Measurements from ENCODE around the gene CHAMP1.
"Not testable (repeated sequence)": the region's sequence is repeated elsewhere in the genome, so short reads cannot be mapped to it uniquely, and the experiment has no call there.

CHAMP1 gene

DNA sequence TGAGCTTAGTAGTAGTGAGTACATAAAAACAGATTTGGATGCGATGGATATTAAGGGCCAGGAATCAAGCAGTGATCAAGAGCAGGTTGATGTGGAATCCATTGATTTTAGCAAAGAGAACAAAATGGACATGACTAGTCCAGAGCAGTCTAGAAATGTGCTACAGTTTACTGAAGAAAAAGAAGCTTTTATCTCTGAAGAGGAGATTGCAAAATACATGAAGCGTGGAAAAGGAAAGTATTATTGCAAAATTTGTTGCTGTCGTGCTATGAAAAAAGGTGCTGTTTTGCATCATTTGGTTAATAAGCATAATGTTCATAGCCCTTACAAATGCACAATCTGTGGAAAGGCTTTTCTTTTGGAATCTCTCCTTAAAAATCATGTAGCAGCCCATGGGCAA, 11.4 kb downstream of the CHAMP1 start:
- intact Hi-C loops (cut with DNase I; ENCODE audit: low total_unique reads) = no loop called here
- Histone ChIP-seq H3K27me3 (no peaks in the 10 kb centered on the region), H3K4me3 (no peak overlapping the region), H3K4me1 (no peaks in the 10 kb centered on the region), H3K36me3 (peaks cover 50 to 62% (median 55%) of the 10 kb centered on the region in 3 donors), H3K9me3 (no peaks in the 10 kb centered on the region), H3K27ac (no peak overlapping the region)
- TF ChIP-seq, protein P1, sequence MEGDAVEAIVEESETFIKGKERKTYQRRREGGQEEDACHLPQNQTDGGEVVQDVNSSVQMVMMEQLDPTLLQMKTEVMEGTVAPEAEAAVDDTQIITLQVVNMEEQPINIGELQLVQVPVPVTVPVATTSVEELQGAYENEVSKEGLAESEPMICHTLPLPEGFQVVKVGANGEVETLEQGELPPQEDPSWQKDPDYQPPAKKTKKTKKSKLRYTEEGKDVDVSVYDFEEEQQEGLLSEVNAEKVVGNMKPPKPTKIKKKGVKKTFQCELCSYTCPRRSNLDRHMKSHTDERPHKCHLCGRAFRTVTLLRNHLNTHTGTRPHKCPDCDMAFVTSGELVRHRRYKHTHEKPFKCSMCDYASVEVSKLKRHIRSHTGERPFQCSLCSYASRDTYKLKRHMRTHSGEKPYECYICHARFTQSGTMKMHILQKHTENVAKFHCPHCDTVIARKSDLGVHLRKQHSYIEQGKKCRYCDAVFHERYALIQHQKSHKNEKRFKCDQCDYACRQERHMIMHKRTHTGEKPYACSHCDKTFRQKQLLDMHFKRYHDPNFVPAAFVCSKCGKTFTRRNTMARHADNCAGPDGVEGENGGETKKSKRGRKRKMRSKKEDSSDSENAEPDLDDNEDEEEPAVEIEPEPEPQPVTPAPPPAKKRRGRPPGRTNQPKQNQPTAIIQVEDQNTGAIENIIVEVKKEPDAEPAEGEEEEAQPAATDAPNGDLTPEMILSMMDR (IDR thresholded peaks at IDR 0.05) = no peak
- no peak for DNase-seq

DNA sequence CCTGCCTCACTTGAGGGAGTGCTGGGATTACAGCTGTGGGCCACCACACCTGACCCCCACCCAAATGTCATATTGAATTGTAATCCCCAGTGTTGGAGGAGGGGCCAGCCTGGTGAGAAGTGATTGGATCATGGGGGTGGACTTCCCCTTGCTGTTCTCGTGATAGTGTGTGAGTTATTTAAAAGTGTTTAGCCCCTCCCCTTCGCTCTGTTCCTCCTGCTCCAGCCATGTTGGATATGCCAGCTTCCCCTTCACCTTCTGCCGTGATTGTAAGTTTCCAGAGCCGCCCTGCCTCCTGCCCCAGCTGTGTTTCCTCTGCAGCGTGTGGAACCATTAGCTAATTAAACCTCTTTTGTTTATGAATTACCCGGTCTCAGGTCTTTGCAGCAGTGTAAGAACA, 13.7 kb downstream of the CHAMP1 start:
- H3K27ac ChIP-seq = no peak overlapping the region
- intact Hi-C loops (cut with DNase I; ENCODE audit: low total_unique reads) = no loop called here
- H3K27me3 ChIP-seq = no peaks in the 10 kb centered on the region
- TF ChIP-seq, protein P1 (IDR thresholded peaks at IDR 0.05) = no peak
- H3K9me3 ChIP-seq = no peaks in the 10 kb centered on the region
- peaks cover 27 to 45% (median 35%) of the 10 kb centered on the region in 3 donors for H3K36me3 ChIP-seq
- H3K4me3 ChIP-seq = no peak overlapping the region
- no peak for DNase-seq
- H3K4me1 ChIP-seq = no peaks in the 10 kb centered on the region

DNA sequence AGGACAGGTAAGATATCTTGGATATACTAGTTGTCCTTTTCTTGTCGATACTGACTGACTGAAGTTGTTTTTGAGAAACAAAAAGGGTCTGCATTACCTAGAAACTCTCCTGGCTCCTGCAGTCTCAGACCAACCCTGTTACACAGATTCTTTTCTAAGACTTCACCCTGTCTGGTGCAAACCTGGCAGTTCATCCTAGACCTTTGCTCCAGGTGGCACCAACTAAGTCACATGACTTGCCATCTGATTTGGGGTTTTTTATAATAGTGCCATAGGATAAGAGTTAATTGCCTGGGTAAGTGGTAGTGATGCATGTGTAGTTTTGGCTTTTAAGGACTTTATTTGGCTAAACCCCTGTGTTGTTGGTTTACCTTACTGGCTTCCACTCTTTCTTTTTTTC, 14.3 kb downstream of the CHAMP1 start:
- DNase-seq = no peak
- TF ChIP-seq, protein P1 (IDR thresholded peaks at IDR 0.05) = no peak
- Histone ChIP-seq H3K4me1 (no peaks in the 10 kb centered on the region), H3K27ac (no peak overlapping the region), H3K4me3 (no peak overlapping the region), H3K27me3 (no peaks in the 10 kb centered on the region), H3K36me3 (peaks cover 21 to 39% (median 29%) of the 10 kb centered on the region in 3 donors), H3K9me3 (no peaks in the 10 kb centered on the region)
- intact Hi-C loops (cut with DNase I; ENCODE audit: low total_unique reads) = no loop called here

DNA sequence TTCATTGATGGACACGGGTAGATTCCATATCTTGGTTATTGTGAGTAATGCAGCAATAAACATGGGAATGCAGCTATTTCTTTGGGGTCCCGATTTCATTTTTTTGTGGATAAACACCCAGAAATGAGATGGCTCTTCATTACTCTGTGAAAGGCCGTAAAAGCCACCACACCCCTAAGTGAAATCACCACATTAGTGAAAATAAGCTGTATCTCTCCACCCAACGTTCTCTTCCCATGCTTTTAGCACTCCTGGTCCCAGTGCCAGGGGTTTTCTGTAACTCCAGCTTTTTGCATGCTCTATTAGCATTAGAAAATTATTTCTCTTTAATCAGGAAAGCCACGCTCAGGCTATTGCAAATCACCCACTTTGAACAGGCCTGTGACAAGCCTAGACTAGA, 15.8 kb downstream of the CHAMP1 start:
- Histone ChIP-seq H3K4me1 (no peaks in the 10 kb centered on the region), H3K36me3 (peaks cover 6 to 25% (median 14%) of the 10 kb centered on the region in 3 donors), H3K27me3 (no peaks in the 10 kb centered on the region), H3K4me3 (no peak overlapping the region), H3K27ac (no peak overlapping the region), H3K9me3 (no peaks in the 10 kb centered on the region)
- intact Hi-C loops (cut with DNase I; ENCODE audit: low total_unique reads) = no loop called here
- TF ChIP-seq, protein P1 (IDR thresholded peaks at IDR 0.05) = no peak
- DNase-seq = no peak

DNA sequence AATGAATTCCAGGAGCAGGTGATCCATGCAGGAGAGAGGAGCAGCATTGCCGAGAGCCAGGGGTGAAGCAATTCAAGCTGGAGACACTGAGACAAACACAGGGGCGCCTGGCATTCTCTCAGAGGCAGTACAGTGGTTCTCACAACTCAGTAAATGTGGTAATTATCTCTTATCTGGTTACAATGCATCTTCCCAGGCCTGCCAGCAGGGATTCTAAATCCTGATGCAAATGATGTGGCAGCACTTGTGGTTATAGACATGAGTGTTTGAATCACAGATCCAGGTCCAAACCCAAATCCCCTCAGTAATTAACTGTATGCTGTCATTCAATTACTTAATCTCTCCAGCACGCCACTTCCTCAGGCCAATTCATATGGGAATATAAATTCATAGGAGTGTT, 19.6 kb downstream of the CHAMP1 start:
- H3K27me3 ChIP-seq; intact Hi-C loops (cut with DNase I; ENCODE audit: low total_unique reads); H3K4me3 ChIP-seq; H3K9me3 ChIP-seq; H3K27ac ChIP-seq; H3K36me3 ChIP-seq; H3K4me1 ChIP-seq; DNase-seq: not testable (repeated sequence)

DNA sequence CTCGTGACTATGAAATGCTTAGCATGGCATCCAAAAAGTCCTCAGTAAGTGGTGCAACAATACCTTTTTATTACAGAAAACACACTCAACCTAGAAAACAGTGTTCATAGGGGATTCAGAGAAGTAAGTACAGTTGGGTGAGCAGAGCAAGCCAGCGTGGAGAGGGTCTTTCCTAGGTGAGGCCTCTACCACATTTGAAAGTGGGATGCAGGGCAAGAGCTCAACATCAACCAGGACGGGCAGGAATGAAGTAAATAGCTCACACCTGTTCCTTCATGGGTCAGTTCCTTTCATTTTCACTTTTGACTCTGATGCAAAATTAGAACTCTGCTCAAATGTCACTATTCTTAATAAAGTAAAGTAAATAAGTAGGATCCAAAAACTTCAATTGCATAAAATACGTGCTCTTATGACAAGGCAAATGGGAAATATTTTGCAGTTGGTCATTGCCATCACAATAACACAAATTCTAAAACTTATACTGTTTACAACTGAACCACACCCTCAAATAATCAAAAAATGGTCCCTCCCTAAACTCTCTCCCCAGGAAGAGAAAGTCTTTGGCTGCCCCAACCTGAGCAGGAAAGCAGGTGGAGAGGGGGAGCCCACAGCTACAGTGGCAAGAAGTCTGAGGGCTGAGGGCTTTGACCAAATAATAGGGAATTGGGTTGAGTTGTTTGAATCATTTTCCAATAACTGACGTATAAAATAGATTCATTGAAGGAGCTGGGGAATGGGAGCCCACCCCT, 20.2 kb downstream of the CHAMP1 start:
- intact Hi-C loops (cut with DNase I; ENCODE audit: low total_unique reads) = no loop called here
- no peaks in the 10 kb centered on the region for H3K9me3 ChIP-seq
- no peak overlapping the region for H3K27ac ChIP-seq
- no peak for DNase-seq
- H3K4me3 ChIP-seq = no peak overlapping the region
- H3K4me1 ChIP-seq = no peaks in the 10 kb centered on the region
- H3K27me3 ChIP-seq = no peaks in the 10 kb centered on the region
- H3K36me3 ChIP-seq = no peaks in the 10 kb centered on the region
- TF ChIP-seq, protein P1 (IDR thresholded peaks at IDR 0.05) = no peak

DNA sequence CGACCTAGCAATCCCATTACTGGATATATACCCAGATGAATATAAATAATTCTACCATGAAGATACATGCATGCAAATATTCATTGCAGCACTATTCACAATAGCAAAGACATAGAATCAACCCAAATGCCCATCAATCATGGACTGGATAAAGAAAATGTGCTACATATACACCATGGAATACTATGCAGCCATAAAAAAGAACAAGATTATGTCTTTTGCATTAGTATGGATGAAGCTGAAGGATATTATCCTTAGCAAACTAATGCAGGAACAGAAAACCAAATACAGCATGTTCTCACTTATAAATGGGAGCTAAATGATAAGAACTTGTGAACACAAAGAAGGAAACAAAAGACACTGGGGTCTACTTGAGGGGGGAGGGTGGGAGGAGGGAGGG, 22.2 kb downstream of the CHAMP1 start:
- DNase-seq; H3K36me3 ChIP-seq; H3K27me3 ChIP-seq; H3K27ac ChIP-seq; H3K4me1 ChIP-seq; H3K4me3 ChIP-seq; intact Hi-C loops (cut with DNase I; ENCODE audit: low total_unique reads); H3K9me3 ChIP-seq: not testable (repeated sequence)
